ENCODE data around the gene GPR171. TPM values are rescaled to one million over a fixed set of nuclear protein-coding genes. Genes with fewer than 3 reads are reported as not detected.

Gene GPR171
- total and polyA plus RNA-seq, 2 donors (not counting 3 experiments of a cell fraction or from before 2014, with no cell fraction given): not detected

DNA sequence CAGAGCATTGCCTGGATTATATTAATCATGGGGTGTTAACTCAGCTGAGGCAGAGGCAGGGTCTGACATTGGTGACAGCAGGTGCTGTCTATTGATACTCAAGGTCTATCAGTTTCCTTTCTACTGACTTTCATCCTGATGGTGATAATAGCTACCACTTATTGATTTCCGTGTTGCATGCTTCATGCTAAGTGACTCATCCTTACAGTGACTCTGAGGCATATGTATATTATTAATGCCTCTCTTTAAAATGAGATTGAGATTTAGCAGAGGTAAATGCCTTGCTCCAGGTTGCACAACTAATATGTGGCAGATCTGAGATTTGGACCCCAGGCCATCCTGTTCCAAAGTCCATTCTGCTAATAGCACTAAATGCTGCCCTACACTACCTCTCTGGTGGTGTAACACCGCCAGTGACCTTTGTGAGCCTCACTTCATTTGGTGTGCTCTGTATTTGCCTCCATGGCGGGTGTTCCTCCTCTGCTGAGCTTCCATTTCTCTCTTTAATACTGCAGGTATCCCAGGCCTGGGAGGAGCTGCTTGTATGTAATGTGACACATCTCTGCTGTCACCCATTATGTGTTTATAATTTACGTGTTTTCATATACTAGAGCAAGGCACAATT, 50.4 kb downstream of the GPR171 start:
- CTCF ChIA-PET: interaction anchor here (1.6 to 2.8 kb wide), 2 partner anchors 10 to 365 kb away, joined by 4 to 9 read pairs; no protein-coding TSS in a partner anchor

More for the DNA sequence above, 50.4 kb downstream of the GPR171 start:
- Histone ChIP-seq H3K27ac (ENCODE audit: insufficient read depth, low read depth, low read length) (no peak overlapping the region), H2AFZ (ENCODE audit: low read depth, low read length) (no peak overlapping the region), H3K27me3 (ENCODE audit: control insufficient read depth in 2 of 2, insufficient read depth in 2 of 2, low read length in 2 of 2) (no peaks in the 10 kb centered on the region), H3K36me3 (ENCODE audit: control insufficient read depth in 2 of 2, extremely low read depth in 1 of 2, insufficient read depth in 2 of 2, low read length in 2 of 2) (no peaks in the 10 kb centered on the region), H3K4me3 (replicated peaks in 1 of 3; ENCODE audit: insufficient read depth in 1 of 3, low read depth in 1 of 3, low read length in 3 of 3) (no peak overlapping the region), H3K4me2 (ENCODE audit: insufficient read depth, low read length) (no peak overlapping the region), H3K9me3 (replicated peaks; ENCODE audit: control insufficient read depth, insufficient read depth, low read length) (no peaks in the 10 kb centered on the region), H3K9ac (replicated peaks; ENCODE audit: extremely low read depth, insufficient read depth, low read length) (no peak overlapping the region), H3K79me2 (ENCODE audit: control insufficient read depth, insufficient read depth, low read length) (no peaks in the 10 kb centered on the region), H3K9me1 (replicated peaks; ENCODE audit: control insufficient read depth, extremely low read depth, insufficient read depth, low read length) (no peaks in the 10 kb centered on the region), H4K20me1 (replicated peaks; ENCODE audit: control insufficient read depth, extremely low read depth, insufficient read depth, low read length) (no peaks in the 10 kb centered on the region), H3K4me1 (ENCODE audit: control insufficient read depth, extremely low read depth, insufficient read depth, low read length) (no peaks in the 10 kb centered on the region)
- BruUV-seq (replicated peaks): no TSS peak
- dilution Hi-C loops (cut with MboI; ENCODE audit: extremely low pct_ligation_motif_present, low sequenced_read_pairs): no loop called here
- POLR2A ChIA-PET: no interaction called here
- FAIRE-seq (no peak), DNase-seq (ENCODE audit: low read depth, low spot score) (no peak)
- TF ChIP-seq, protein P1, sequence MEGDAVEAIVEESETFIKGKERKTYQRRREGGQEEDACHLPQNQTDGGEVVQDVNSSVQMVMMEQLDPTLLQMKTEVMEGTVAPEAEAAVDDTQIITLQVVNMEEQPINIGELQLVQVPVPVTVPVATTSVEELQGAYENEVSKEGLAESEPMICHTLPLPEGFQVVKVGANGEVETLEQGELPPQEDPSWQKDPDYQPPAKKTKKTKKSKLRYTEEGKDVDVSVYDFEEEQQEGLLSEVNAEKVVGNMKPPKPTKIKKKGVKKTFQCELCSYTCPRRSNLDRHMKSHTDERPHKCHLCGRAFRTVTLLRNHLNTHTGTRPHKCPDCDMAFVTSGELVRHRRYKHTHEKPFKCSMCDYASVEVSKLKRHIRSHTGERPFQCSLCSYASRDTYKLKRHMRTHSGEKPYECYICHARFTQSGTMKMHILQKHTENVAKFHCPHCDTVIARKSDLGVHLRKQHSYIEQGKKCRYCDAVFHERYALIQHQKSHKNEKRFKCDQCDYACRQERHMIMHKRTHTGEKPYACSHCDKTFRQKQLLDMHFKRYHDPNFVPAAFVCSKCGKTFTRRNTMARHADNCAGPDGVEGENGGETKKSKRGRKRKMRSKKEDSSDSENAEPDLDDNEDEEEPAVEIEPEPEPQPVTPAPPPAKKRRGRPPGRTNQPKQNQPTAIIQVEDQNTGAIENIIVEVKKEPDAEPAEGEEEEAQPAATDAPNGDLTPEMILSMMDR (IDR thresholded peaks at IDR 0.05; ENCODE audit: extremely low read depth in 1 of 2, insufficient read depth in 1 of 2, low read depth in 1 of 2, low read length in 2 of 2): no peak
- TF ChIP-seq GATA2 (IDR thresholded peaks at IDR 0.05; ENCODE audit: insufficient read depth, insufficient read length, low read depth, low read length) (no peak), POLR2AphosphoS5 (IDR thresholded peaks at IDR 0.05; ENCODE audit: insufficient read depth, low read depth, low read length) (no peak), JUN (IDR thresholded peaks at IDR 0.05; ENCODE audit: borderline replicate concordance, insufficient read depth, insufficient read length, low read depth) (no peak), POLR2A (IDR thresholded peaks at IDR 0.05; ENCODE audit: low read depth, low read length) (no peak), EZH2 (IDR thresholded peaks at IDR 0.05; ENCODE audit: borderline replicate concordance, low read depth, low read length, severe bottlenecking) (no peak), FOS (IDR thresholded peaks at IDR 0.05; ENCODE audit: borderline replicate concordance, insufficient read depth, low read length) (no peak), MYC (IDR thresholded peaks at IDR 0.05; ENCODE audit: low read depth, low read length) (no peak)
- TF ChIP-seq, protein P2, sequence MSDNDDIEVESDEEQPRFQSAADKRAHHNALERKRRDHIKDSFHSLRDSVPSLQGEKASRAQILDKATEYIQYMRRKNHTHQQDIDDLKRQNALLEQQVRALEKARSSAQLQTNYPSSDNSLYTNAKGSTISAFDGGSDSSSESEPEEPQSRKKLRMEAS (IDR thresholded peaks at IDR 0.05; ENCODE audit: insufficient read depth, insufficient read length): no peak
- intact Hi-C loops (cut with micrococcal nuclease): no loop called here

Small RNA genes lying within 50 kb of the gene (small RNA-seq; reads per million reads assigned to genes)
- not detected for gene RNA5SP145 (ENCODE audit: insufficient read depth, insufficient read length, low read depth, low replicate concordance)

Other genes starting within 250 kb of the GPR171 start
- not detected in 2 replicates for gene CLRN1, start 230.5 kb downstream of the GPR171 start, total RNA-seq
- gene CLRN1, start 230.5 kb downstream of the GPR171 start, polyA plus RNA-seq: not detected in 2 replicates
- gene MED12L, start 117.6 kb downstream of the GPR171 start, total RNA-seq: 0.23 and 0.27 TPM in 2 replicates
- 0.03 TPM in 2 replicates for gene MED12L, start 117.6 kb downstream of the GPR171 start, polyA plus RNA-seq
- not detected in 2 replicates for gene P2RY14, start 75.3 kb upstream of the GPR171 start, total RNA-seq
- gene P2RY14, start 75.3 kb upstream of the GPR171 start, polyA plus RNA-seq: not detected in 2 replicates
- gene GPR87, start 113.6 kb upstream of the GPR171 start, total RNA-seq: not detected in 2 replicates
- not detected in 2 replicates for gene GPR87, start 113.6 kb upstream of the GPR171 start, polyA plus RNA-seq
- not detected in 2 replicates for gene P2RY13, start 126.3 kb upstream of the GPR171 start, total RNA-seq
- not detected in 2 replicates for gene P2RY13, start 126.3 kb upstream of the GPR171 start, polyA plus RNA-seq
- gene P2RY12, start 181.5 kb upstream of the GPR171 start, total RNA-seq: not detected in 2 replicates
- gene P2RY12, start 181.5 kb upstream of the GPR171 start, polyA plus RNA-seq: not detected in 2 replicates